KOPT-K1 (cell line): ENCODE results near the gene ERICH4.

Experiments used
- H3K27ac ChIP-seq: fragments of 200-600 bp; sonication (generic); 2 replicates; pipeline ENCODE4 v1.5.1; 2016; ENCODE audit warnings: antibody characterized with exemption, mild to moderate bottlenecking, low read depth, low read length; ENCODE audit not compliant: poor library complexity, severe bottlenecking
- H3K36me3 ChIP-seq: fragments of 200-600 bp; sonication (generic); 2 replicates; pipeline ENCODE4 v1.5.1; 2017; ENCODE audit warnings: antibody characterized with exemption, mild to moderate bottlenecking, low read length, moderate library complexity; ENCODE audit not compliant: insufficient read depth
- H3K9me3 ChIP-seq: fragments of 200-600 bp; sonication (generic); 2 replicates; pipeline ENCODE4 v1.5.1; 2017; ENCODE audit warnings: antibody characterized with exemption, low read length, mild to moderate bottlenecking; ENCODE audit not compliant: insufficient read depth, poor library complexity, severe bottlenecking

Gene ERICH4

GRCh38 chr19:41409288-41409687 is 33.7 kb upstream of the ERICH4 start:
- Histone ChIP-seq H3K36me3 (peaks cover 13% of the 10 kb centered on the region; the same call in 1 of the 2 replicates), H3K9me3 (no peaks in the 10 kb centered on the region), H3K27ac (no peak overlapping the region)

GRCh38 chr19:41410336-41411054 is 32.5 kb upstream of the ERICH4 start:
- H3K36me3 ChIP-seq: peaks cover 24% of the 10 kb centered on the region; the same call in 1 of the 2 replicates
- H3K9me3 ChIP-seq: no peaks in the 10 kb centered on the region
- no peak overlapping the region for H3K27ac ChIP-seq

GRCh38 chr19:41411100-41411967 is 31.6 kb upstream of the ERICH4 start:
- Histone ChIP-seq H3K9me3 (no peaks in the 10 kb centered on the region), H3K27ac (no peak overlapping the region), H3K36me3 (peaks cover 27% of the 10 kb centered on the region; the same call in 1 of the 2 replicates)

- Histone ChIP-seq H3K36me3 (peaks cover 30% of the 10 kb centered on the region; the same call in 1 of the 2 replicates), H3K9me3 (no peaks in the 10 kb centered on the region), H3K27ac (no peak overlapping the region)
Measured at GRCh38 chr19:41411968-41412265, 31.0 kb upstream of the ERICH4 start.

GRCh38 chr19:41412953-41413352 is 30.0 kb upstream of the ERICH4 start:
- H3K9me3 ChIP-seq: no peaks in the 10 kb centered on the region
- H3K27ac ChIP-seq: no peak overlapping the region
- peaks cover 30% of the 10 kb centered on the region; the same call in 1 of the 2 replicates for H3K36me3 ChIP-seq

GRCh38 chr19:41413947-41414346 is 29.0 kb upstream of the ERICH4 start:
- Histone ChIP-seq H3K9me3 (no peaks in the 10 kb centered on the region), H3K36me3 (peaks cover 34% of the 10 kb centered on the region; the same call in 1 of the 2 replicates), H3K27ac (no peak overlapping the region)

- no peaks in the 10 kb centered on the region for H3K9me3 ChIP-seq
- no peak overlapping the region for H3K27ac ChIP-seq
- H3K36me3 ChIP-seq: peaks cover 38% of the 10 kb centered on the region; the same call in 1 of the 2 replicates
Measured at GRCh38 chr19:41414461-41414860, 28.5 kb upstream of the ERICH4 start.

GRCh38 chr19:41415154-41415571 is 27.8 kb upstream of the ERICH4 start:
- Histone ChIP-seq H3K36me3 (peaks cover 43% of the 10 kb centered on the region), H3K27ac (no peak overlapping the region), H3K9me3 (no peaks in the 10 kb centered on the region)

- Histone ChIP-seq H3K9me3 (no peaks in the 10 kb centered on the region), H3K36me3 (peaks cover 49% of the 10 kb centered on the region), H3K27ac (no peak overlapping the region)
Measured at GRCh38 chr19:41416194-41416674, 26.7 kb upstream of the ERICH4 start.

- H3K27ac ChIP-seq: no peak overlapping the region
- no peaks in the 10 kb centered on the region for H3K9me3 ChIP-seq
- peaks cover 45% of the 10 kb centered on the region for H3K36me3 ChIP-seq
Measured at GRCh38 chr19:41420101-41420880, 22.7 kb upstream of the ERICH4 start.

GRCh38 chr19:41421314-41421713 is 21.6 kb upstream of the ERICH4 start:
- H3K36me3 ChIP-seq: peaks cover 47% of the 10 kb centered on the region
- no peak overlapping the region for H3K27ac ChIP-seq
- no peaks in the 10 kb centered on the region for H3K9me3 ChIP-seq

- Histone ChIP-seq H3K27ac (no peak overlapping the region), H3K36me3 (peaks cover 45% of the 10 kb centered on the region), H3K9me3 (no peaks in the 10 kb centered on the region)
Measured at GRCh38 chr19:41421973-41422372, 21.0 kb upstream of the ERICH4 start.

GRCh38 chr19:41422456-41422855 is 20.5 kb upstream of the ERICH4 start:
- Histone ChIP-seq H3K27ac (no peak overlapping the region), H3K9me3 (no peaks in the 10 kb centered on the region), H3K36me3 (peaks cover 45% of the 10 kb centered on the region)

GRCh38 chr19:41422955-41423354 is 20.0 kb upstream of the ERICH4 start:
- Histone ChIP-seq H3K36me3 (peaks cover 45% of the 10 kb centered on the region), H3K9me3 (no peaks in the 10 kb centered on the region), H3K27ac (no peak overlapping the region)
